GM19238 (cell line): Measurements from ENCODE around the gene BLCAP.
"Not testable (repeated sequence)": the region's sequence is repeated elsewhere in the genome, so short reads cannot be mapped to it uniquely, and the experiment has no call there.

ENCODE experiments used
- DNase-seq: peaks from one replicate; pipeline ENCODE4 v3.0.0; 2011; ENCODE audit warnings: low spot score; ENCODE audit not compliant: insufficient read length

BLCAP gene, protein sequence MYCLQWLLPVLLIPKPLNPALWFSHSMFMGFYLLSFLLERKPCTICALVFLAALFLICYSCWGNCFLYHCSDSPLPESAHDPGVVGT

DNA sequence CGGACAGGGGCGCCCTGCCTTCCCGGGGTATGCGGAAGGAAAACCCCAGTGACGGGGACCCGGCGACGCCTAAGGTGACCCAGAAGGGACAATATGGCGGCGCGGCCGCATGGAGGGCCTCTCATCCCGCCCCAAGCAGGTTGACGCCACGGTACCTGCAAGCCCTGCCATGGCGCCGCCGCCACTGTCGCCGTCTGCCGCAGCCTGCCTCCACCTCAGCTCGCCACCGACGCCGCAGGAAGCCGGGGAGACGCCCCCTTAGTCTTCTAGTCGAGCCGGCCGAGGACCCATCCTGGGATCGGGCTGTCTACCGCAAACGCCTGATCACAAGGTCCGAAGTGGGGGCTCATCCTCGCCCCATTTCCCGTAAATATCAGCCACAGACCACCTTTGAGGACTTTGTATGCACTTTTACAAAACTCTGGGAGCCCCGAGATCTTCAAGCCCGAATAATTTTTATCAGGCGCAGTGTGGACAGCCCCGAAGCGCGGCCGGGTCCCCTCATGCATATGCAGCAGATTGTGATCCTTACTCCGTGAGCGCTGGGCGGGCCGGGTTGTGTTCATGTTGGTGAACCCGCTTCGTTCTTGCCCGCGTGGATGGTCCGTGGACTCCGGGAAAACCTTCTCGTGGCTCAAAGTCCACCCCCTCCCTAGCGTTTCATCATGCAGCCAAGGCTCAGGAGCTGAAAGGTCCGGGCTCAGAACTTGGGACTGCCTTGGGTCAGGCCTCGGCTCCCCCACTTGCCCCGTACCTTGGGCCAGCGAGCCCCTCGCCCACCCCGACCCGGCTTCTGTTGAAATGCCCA is at the start of gene BLCAP:
Gene BLCAP, minus strand, starts transcription at position 239 of the 808 bp plus-strand sequence. CDS start 8,702 bp downstream, outside the sequence.
- peak; percentile 95 for DNase-seq

DNA sequence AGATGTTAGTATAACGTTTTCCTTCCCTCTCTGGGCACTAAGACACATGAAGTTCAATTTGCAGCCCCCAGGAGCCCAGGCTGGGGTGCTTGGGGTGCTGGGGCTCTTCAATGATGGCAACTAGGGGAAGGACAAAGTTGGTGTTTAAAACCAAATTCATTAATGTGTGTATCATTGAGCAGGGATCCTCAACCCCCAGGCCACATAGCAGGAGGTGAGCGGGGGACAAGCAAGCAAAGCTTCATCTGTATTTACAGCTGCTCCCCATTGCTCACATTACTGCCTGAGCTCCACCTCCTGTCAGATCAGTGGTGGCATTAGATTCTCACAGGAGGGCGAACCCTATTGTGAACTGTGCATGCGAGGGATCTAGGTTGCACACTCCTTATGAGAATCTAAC is 49.8 kb upstream of the BLCAP start:
- not testable (repeated sequence) for DNase-seq

DNA sequence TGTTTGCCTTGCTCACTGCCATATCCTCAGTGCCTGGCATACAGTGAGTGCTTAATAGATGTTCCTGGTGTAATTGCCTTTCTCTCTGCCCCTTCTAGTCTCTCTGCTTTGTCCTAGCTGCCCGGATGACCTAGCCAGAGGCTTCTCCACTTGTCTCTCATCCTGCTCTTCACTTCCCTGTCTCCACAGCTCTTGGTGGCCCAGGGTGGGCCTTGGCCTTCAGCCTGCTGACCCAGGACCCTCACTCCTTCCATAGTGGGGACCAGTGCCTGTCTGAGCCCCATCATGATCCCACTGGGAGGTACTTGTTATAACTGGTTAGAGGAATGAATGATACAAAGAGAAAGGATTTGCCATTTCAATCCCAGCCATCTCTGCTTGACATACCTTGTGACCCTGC is 49.2 kb upstream of the BLCAP start:
- DNase-seq, result no peak

DNA sequence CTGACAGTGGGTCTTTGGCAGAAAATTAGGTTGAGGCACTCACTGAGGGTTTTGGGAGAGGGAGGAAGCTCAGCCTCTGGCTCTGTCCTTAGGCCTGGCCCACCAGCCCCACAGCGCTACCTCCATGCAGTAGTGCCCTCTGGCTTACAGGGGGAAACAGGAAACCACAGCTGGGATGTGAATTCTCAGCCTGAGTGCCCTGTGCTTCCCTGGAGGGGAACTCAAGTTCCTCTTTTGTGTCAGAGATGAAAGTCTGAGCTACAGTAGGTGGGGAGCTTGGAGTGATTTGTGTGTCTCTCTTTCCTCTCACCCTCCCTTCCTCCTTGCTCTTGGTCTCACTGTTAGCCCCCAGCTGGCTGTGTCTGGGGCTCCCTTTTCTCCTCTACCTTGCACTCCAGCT is 48.2 kb upstream of the BLCAP start:
- peak; percentile 30 for DNase-seq

DNA sequence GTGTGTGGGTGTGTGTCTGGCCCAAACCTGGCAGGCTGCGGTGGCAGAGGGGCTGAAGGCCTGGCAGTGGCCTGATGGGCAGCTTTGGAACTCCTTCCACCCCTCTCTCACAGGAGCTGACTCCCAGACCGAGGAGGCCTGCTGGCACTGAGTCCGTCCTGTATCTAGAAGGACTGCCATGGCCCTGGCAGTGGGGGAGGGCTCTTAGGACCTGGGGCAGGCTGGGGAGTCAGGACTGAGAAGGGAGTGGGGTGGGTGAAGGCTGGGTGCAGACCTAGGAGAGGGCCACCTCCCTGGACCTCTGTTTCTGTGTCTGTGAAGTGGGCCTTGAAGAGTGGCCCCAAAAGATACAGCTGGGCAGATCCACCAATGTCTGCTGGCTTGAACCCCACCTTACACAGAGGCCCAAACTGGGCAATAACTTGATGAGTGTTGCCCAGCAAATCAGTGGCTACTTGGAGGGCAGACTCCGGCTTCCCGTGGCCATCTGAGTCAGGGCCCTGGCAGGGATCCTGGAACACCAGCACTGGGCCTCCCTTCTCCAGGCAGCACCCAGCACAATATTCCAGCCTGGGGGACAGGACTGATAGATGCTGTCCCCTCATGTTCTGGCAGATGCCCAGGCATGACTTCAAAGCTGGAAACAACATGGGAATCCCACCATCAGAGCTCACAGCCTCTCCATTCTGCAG is 46.7 kb upstream of the BLCAP start:
- DNase-seq, result no peak

DNA sequence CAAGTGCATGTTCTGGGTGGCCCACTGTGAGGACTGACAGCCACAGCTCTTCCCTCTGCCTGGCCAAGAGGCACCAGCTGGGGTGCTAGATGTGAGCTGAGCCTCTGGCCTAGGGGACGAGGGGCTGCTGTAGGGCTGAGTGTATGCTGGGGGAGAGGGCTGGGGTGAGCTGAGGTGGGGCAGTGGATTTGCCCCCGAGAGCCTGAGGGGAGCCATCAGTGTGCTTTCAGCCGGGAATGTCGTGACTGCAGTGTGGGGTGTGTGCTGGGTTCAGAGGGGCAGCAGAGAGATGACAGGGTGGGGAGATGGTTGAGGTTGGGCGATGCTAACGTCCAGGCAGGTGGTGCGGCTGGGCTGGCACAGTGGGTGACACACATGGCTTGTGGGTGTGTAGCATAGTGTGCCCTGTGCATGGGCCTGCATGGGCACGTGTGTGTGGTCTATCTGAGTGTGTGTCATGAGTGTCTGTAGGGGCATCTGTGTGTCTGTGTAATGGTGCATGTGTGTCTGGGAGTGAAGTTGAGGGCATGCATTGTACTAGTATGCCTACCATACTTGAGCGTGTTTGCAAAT is 46.0 kb upstream of the BLCAP start:
- no peak for DNase-seq

DNA sequence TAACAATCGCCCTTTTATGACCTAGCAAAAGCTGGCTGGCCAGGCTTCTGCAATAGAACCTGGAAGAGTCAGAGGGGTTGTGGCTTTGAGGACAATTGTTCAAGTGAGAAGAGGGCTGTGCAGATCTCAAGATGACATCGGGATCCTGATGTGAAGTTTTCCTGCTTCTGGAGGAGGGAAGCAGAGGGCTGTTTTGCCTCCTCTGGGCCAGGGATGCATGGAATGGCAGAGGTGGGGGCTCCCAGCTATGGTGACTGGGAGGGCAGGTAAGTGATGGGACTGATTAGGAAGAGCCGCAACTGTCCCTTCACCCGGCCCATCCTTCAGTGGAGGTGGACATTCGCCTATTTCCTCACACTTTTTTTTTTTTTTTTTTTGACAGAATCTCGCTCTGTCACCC is 43.4 kb upstream of the BLCAP start:
- DNase-seq, result no peak

DNA sequence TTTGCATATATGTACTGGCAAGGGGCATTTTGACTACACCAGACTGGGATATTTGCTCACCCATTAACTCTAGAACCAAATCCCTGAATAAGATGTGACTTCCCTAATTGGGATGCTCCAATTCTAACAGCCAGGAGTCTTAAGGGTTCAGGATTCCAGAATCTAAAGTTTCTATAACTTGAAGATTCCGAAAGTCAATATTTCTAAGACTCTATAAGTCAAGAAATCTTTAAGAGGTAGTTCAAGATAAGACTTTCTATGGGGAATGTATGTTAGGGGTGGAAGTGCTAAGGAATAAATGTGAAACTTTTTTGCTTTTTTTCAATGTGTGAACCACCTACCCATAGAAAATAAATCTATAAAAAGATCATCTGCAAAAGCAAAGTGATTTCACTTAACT is 42.7 kb upstream of the BLCAP start:
- no peak for DNase-seq

DNA sequence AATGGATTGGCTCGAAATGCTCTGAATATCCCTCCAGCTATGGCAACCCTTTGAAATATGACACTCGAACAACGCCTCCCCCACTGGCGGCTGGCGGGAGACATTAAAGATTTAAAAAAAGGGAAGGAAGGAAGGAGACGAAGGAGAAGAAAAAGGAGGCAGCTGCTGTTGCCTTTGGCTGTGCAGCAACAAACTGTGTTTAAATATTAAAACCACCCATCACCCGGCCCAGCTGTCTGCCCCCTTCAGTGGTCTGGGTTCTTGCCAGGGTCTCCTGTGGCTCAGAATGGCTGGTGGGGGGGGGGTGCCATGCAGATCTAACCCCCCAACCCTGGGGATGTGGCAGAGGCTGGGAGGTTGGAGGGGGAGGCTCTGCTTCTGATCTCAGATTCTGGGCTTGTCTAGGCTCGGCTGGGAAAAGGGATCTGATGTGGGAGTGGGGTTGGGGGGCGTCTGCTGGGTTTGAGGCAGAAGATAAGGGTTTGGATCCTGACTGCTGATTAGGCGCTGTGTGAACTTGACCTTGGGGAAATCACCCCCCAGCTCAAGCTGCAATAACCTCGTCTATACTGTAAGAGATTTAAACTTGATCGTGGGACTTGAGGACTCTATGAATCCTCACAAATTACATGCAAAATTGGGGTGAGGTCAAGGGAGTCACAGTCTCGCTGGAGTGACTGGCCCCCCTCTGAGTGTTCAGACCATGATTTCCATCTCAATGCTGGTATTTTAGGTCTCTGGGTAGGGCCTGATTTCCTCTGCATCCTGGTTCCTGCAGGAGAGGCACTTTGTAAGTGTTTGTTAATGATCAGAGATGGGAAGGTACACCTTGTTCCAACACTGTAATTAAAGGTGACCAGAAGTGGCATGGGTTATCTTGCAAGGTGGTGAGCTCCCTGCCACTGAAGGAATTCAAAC is 40.3 kb upstream of the BLCAP start:
- DNase-seq, result no peak

DNA sequence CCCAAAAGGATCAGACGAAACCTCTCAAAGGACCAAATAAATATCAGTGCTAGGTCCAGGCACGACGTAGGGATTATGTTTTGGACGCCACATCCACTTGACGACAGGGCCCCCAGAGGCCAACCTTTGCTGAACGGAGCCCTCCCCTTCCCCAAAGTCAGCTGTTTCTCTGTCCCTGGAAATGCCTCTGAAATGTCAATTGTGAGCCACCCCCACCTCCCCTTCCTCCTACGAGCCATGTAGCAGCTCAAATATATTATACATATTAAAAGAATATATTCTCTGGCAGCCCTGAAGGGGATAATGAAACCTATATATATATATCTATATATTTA is 39.6 kb upstream of the BLCAP start:
- DNase-seq, result no peak

DNA sequence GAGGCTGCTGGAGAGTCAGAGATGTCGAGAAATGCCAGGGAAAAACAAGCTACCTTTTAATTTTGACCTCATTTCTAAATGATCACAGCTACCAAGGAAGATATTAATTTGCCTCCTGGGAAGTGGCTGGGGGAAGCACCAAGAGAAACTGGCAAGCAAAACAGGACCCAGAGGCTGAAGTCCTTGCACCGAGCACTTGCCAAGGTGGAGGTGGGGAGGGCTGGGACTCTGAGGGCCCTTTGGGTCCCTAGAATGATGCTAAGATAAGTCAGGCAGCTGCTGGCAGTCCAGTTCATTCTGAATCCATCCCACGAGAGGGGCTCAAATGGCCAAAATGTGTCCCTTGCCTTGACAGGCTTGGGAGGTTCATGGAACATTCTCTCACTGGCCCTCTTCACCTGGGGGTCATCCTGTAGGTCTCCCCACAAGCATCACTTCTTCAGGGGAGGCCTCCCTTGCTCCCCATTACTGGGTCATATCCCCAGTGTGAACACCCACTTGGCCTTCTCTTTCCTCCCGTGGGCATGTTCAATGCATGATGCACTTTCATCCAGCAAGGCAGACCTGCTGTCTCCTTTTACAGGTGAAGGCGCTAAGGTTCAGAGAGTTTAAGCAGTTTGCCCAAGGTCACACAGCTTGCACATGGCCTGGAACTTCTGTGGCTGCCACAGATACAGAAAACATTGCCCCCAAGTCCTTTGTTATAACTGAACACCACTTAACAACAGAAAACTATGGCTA is 39.1 kb upstream of the BLCAP start:
- DNase-seq, result no peak

DNA sequence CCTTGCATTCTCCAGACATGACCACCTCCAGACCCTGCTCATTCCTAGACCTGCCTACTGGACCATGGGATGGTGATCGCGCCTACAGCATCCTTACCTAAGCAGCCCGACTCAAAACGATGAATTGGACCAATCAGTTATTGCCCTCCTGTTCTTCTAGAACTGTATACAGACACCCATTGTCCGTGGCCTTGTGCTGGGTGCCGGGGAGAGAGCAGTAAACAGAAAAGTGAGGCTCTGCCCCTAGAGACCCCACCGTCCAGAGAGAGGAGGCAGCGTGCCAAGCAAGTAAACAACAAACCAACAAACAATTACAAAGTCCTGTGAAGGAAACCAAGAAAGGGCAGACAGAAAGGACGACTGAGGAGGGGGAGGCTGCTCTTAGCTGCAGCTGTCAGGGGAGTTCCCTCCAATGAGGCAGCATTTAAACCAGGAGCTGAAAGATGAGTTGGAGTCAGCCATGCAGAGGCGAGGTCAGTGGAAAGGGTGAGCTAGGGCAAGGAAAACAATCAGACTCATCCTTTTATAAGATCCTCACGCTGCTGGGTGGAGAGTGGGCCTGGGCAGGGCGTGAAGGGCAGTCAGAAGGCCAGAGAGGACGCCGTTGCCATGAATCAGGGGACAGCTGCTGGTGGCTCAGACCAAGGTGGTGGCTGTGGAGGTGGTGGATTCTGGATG is 37.6 kb upstream of the BLCAP start:
- no peak for DNase-seq

DNA sequence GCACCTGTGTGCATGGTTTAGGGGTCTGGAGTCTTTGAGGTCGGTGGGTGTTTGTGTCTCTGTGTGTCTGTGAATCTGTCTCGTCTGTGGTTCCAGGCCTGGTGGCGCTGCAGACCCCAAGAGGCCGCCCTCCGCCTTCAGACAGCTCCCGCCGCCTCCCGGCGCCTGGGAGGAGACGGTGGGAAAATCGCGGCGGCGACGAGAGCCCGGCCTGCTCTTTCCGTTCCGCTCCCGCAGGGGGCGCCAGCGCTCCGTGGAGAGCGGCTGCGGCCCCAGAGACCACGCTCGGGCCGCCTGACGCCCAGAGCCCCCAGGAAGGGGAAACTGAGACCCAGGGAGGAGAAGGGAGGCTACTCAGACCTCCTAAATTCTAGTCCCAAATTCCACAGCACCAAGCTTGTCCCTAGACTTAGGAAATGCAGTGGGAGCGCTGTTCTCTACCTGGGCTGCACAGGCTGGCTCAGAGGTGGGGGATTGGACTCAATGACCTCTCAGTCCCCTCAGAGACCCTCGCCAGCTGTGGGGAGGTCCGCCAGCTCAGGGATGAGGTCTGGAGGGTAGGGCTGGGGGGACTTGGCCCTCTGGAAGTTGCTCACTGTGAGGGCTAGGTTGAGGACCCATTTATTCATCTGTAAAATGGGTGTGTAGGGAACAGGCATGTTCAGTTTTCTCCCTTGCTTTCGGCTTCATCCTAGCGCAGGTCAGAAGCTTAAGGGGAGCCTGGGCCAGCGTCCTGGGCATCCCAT is 36.9 kb upstream of the BLCAP start:
- DNase-seq, result peak; percentile 65

DNA sequence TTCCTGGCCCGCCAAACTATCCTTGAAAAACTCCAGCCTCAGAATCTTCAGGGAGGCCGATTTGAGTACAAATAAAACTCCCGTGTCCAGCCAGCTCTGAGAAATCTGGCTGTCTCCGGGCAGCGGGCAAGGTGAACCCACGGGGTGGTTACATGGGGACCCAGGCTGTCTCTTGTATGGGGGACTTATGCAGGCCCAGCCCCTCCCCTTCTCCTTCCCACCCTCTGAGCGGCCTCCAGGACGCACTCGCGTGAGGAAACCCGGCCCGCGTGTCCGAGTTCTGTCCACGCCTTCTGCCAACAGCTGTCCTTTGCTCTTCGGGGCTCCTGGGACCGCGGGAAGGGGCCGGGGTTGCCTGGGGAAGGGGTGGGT is 36.3 kb upstream of the BLCAP start:
- no peak for DNase-seq

DNA sequence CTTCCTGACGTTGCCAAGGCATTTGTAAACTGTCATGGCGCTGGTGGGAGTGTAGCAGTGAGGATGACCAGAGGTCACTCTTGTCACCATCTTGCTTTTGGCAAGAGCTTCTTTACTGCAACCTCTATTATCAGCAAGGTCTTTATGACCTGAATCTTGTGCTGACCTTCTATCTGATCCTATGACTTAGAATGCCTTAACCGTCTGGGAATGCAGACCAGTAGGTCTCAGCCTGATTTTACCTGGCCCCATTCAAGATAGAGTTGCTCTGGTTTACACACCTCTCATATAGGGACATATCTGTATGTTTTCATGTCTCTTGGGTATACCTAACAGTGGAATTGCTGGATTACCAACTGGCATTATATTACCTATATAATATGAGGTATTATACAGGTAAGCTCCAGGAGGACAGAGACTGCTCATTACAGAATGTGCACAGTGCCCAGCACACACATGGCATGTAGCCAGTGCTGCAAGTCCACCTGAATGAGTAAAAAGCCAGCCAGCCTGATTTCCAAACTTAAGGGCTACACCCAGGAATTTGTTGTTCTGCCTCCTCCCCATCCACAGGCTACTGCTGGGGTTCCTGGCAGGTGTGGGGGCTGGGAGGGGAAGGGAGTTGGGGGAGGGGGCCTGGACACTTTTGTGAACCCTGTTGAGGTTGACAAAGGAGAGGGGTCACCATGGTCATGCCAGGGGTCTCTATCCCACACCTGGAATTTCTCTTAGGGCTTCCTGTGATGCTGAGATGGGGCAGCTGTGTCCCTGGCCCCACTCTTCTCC is 35.2 kb upstream of the BLCAP start:
- no peak for DNase-seq

DNA sequence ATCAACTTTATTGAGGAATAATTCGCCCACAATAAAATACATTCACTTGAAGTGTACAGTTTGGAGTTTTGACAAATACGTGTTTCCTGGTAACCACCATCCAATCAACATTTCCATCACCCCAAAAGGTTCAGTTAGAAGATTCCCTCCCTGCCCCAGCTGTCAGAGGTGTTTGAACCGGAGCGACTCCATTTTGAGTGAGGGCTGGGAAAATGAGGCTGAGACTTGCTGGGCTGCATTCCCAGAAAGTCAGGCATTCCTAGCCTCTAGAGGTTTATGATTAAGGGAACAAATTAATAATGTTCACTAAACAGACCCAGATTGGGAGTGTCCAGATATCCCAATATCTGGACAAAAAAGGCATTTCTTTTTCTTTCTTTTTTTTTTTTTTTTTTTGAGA is 33.0 kb upstream of the BLCAP start:
- DNase-seq, result no peak

DNA sequence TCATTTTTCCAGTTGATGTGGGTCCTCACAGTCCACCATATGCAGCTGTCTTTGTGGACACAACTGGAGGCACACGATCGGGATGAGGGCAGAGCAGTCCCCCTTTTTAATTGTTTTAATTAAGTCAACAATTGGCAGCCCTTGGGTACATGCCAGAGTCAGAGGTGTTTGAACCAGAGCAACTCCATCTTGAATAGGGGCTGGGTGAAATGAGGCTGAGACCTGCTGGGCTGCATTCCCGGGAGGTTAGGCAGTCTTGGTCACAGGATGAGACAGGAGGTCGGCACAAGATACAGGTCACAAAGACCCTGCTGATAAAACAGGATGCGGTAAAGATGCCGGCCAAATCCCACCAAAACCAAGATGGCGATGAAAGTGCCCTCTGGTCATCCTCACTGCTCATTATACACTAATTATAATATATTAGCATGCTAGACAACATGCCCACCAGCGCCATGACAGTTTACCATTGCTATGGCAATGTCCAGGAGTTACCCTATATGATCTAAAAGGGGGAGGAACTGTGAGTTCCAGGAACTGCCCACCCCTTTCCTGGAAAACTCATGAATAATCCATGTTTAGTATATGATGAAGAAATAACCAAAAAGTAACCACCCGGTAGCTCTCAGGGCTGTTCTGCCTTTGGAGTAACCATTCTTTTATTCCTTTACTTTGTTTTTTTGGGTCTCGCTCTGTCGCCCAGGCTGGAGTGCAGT is 31.8 kb upstream of the BLCAP start:
- no peak for DNase-seq

DNA sequence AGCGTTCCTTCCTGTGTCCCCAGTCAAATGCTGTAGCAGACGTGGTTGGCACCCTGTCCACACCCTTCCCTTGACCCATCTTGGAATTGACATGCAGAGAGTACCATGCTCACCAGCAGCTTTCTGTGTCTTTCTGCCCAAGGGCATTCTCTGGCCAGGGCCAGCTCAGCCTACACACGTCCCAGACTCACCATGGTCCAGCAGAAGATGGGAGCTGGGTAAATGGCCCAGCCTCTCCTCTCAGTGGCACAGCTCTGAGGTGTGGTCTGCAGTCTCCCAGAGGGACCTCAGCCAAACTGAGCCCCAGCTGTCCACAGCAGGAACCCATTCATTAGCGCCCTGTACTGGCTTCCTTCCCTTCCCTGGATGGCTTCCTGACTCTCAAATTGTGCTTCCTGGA is 31.1 kb upstream of the BLCAP start:
- DNase-seq, result no peak
